OCI-LY7 (cell line): ENCODE results near the gene SOAT2.

Source experiments
- EZH2phosphoT487 ChIP-seq: fragments of 200-600 bp; sonication (generic); IDR thresholded peaks from 2 replicates; pipeline ENCODE4 v1.6.1; 2018; ENCODE audit warnings: low read depth, borderline replicate concordance, mild to moderate bottlenecking, mixed run types, antibody characterized with exemption, low read length, moderate library complexity, mixed read lengths
- TF ChIP-seq, protein P1 (sequence below): fragments of 200-600 bp; sonication (generic); conservative IDR thresholded peaks from 2 replicates; pipeline ENCODE4 v1.5.1; 2014; ENCODE audit warnings: mild to moderate bottlenecking, antibody characterized with exemption, low read length, moderate library complexity, mixed read lengths

DNA sequence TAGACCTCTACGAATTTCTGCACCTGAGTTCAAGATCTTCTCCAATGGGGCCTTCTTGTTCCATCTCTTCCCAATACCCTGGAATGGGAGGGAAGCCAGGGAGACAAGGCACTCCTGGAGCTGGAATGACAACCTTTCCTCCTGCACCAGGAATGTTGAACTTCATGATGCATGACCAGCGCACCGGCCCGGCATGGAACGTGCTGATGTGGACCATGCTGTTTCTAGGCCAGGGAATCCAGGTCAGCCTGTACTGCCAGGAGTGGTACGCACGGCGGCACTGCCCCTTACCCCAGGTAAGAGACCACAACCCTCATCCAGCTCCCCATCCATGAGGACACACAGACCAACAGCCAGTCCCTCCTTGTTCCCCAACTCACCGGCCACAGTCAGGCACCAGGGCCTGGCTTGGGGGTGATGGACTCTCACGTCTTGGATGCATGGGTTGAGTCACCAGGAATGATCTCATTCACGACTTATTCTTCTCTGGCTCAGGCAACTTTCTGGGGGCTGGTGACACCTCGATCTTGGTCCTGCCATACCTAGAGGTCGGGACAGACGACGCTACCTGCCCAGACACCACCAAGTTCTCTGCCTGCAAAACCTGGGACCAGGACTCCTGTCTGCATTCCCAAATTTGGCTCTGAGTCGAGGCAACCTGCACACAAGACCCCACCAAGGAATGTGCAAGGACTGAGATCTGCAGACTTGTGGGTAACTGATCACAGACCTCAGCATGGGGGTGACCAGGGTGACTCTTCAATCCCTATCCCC lies 20.5 kb downstream of the SOAT2 start:
- TF ChIP-seq, protein P1, sequence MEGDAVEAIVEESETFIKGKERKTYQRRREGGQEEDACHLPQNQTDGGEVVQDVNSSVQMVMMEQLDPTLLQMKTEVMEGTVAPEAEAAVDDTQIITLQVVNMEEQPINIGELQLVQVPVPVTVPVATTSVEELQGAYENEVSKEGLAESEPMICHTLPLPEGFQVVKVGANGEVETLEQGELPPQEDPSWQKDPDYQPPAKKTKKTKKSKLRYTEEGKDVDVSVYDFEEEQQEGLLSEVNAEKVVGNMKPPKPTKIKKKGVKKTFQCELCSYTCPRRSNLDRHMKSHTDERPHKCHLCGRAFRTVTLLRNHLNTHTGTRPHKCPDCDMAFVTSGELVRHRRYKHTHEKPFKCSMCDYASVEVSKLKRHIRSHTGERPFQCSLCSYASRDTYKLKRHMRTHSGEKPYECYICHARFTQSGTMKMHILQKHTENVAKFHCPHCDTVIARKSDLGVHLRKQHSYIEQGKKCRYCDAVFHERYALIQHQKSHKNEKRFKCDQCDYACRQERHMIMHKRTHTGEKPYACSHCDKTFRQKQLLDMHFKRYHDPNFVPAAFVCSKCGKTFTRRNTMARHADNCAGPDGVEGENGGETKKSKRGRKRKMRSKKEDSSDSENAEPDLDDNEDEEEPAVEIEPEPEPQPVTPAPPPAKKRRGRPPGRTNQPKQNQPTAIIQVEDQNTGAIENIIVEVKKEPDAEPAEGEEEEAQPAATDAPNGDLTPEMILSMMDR = no peak
- TF ChIP-seq EZH2phosphoT487 = no peak
